Inferior parietal cortex (tissue), 1 donor: ENCODE results near the gene DLG2.
A peak's percentile ranks its signal among the peaks of the same experiment; 100 is the strongest.

Experiments
- DNase-seq: peaks from one replicate; pipeline ENCODE4 v3.0.0-alpha.2; 2016; ENCODE audit errors: extremely low spot score

DLG2 gene

GRCh38 chr11:84673753-84674152 is 953.4 kb downstream of the DLG2 start:
- DNase-seq = peak; percentile 65

- no peak for DNase-seq
Measured at GRCh38 chr11:84671325-84671999, 955.7 kb downstream of the DLG2 start.

GRCh38 chr11:84663731-84664130 is 963.4 kb downstream of the DLG2 start:
- DNase-seq = no peak

- no peak for DNase-seq
Measured at GRCh38 chr11:84660257-84660977, 966.7 kb downstream of the DLG2 start.

- no peak for DNase-seq
Measured at GRCh38 chr11:84655712-84656111, 971.4 kb downstream of the DLG2 start.

- DNase-seq = no peak
Measured at GRCh38 chr11:84648471-84648870, 978.7 kb downstream of the DLG2 start.

- DNase-seq = no peak
Measured at GRCh38 chr11:84645988-84646694, 981.0 kb downstream of the DLG2 start.

- no peak for DNase-seq
Measured at GRCh38 chr11:84642500-84642899, 984.6 kb downstream of the DLG2 start.

- DNase-seq = no peak
Measured at GRCh38 chr11:84634309-84634708, 992.8 kb downstream of the DLG2 start.

- DNase-seq = no peak
Measured at GRCh38 chr11:84628871-84629620, 998.1 kb downstream of the DLG2 start.

- DNase-seq = no peak
Measured at GRCh38 chr11:84626256-84626655, 1000.9 kb downstream of the DLG2 start.

GRCh38 chr11:84612645-84613044 is 1014.5 kb downstream of the DLG2 start:
- no peak for DNase-seq

GRCh38 chr11:84608837-84609196 is 1018.3 kb downstream of the DLG2 start:
- no peak for DNase-seq

- peak; percentile 48 for DNase-seq
Measured at GRCh38 chr11:84607975-84608836, 1018.9 kb downstream of the DLG2 start.

- no peak for DNase-seq
Measured at GRCh38 chr11:84594602-84595001, 1032.5 kb downstream of the DLG2 start.

- DNase-seq = no peak
Measured at GRCh38 chr11:84590106-84590505, 1037.0 kb downstream of the DLG2 start.

GRCh38 chr11:84588131-84588829 is 1038.9 kb downstream of the DLG2 start:
- DNase-seq = no peak

GRCh38 chr11:84583106-84583505 is 1044.0 kb downstream of the DLG2 start:
- DNase-seq = no peak

- DNase-seq = no peak
Measured at GRCh38 chr11:84581083-84581482, 1046.1 kb downstream of the DLG2 start.

GRCh38 chr11:84580428-84580827 is 1046.7 kb downstream of the DLG2 start:
- no peak for DNase-seq

- DNase-seq = no peak
Measured at GRCh38 chr11:84573868-84574267, 1053.3 kb downstream of the DLG2 start.
